Right renal pelvis (tissue), 4 donors: ENCODE measurements around the gene CSNK1D. TPM values are rescaled to one million over a fixed set of nuclear protein-coding genes. Genes with fewer than 3 reads are reported as not detected.
"Not testable (repeated sequence)": the region's sequence is repeated elsewhere in the genome, so short reads cannot be mapped to it uniquely, and the experiment has no call there.

Experiments
- DNase-seq, 4 donors: peaks; one replicate each; pipeline ENCODE4 v3.0.0-alpha.2; 2013; ENCODE audit warnings: low read depth in 4 of 4, low spot score in 3 of 4, missing footprints in 1 of 4
- polyA plus RNA-seq, 4 donors: library from polyadenylated mRNA; unstranded; fragments of 120-200 nt; gene quantifications; one replicate each; pipeline ENCODE4 v1.2.1, GENCODE V29; 2013; ENCODE audit not compliant: insufficient read length in 4 of 4

CSNK1D gene
- polyA plus RNA-seq, 4 donors, result 112 to 135 (median 122) TPM

- DNase-seq, result no peak
These were observed 74.0 kb downstream of the CSNK1D start for GRCh38 chr17:82199496-82199895.

GRCh38 chr17:82198092-82198491 lies 75.4 kb downstream of the CSNK1D start:
- DNase-seq, result no peak

DNA sequence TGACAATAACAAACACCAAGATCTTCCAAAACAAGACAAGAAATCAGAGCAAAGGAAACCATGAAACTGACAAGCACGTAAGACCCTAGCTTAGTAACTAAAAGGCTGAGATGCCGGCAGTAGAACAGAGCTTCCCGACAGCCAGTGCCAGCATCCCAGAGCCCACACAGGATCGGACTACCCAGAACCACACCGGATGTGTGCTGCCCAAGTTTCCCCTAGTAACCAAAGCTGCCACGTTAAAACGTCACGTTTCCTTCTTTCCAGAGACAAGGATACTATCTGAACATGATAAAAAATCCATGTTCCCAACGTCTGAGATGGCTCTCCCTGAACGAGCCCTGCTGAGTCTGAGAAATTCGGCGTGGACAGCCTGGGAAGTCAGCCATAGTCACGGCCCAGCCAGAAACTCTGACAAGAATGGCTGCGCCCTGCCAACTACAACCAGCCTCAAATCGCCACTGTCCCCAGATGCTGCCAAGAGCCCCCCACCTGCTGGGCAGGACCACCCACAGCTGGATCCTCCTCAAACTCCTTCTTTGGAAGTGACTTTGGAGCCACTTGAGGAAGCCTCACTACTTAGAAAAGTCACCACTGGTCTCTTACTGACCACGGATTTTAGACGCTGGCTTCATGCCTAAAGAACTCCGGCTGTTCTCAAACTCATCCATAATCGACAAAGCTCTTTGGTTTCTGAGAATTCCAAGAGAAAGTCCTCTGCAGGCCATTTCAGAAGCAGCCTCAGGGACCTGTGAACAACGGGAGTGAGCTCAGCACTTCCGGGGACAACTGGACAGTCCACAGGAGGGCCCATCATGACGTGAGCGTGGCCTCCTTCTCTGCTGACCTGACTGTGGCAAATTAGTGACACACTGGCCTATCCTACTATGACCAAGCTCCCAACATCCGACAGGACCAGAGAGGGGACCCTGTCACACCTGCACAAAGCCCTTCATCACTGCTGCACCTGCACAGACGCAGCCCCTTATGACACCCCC lies 77.5 kb downstream of the CSNK1D start:
- no peak for DNase-seq

- no peak for DNase-seq
These were observed 78.7 kb downstream of the CSNK1D start for GRCh38 chr17:82194765-82195164.

GRCh38 chr17:82193520-82194220 lies 79.8 kb downstream of the CSNK1D start:
- no peak for DNase-seq

DNA sequence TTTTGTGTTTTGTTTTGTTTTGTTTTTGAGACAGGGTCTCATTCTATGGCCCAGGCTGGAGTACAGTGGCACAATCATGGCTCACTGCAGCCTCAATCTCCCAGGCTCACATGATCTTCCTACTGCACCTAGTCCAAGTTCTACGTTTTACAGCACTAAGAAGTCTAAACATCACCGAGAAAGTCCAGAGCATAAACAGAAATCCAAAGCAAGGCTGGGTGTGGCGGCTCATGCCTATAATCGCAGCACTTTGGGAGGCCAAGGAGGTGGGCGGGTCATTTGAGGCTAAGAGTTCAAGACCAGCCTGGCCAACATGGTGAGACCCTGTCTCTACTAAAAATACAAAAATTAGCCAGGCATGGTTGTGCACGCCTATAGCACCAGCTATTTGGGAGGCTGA lies 80.5 kb downstream of the CSNK1D start:
- DNase-seq, result not testable (repeated sequence)

Other genes with a start within 250 kb of the CSNK1D start
- gene RAC3, start 242.0 kb downstream of the CSNK1D start, polyA plus RNA-seq, result 10 to 100 TPM in 3 of 4 donors, 1 to 10 TPM in 1; 10.0 to 17.7 (median 12.1) TPM
- 100 to 1,000 TPM in 1 of 4 donors, 10 to 100 TPM in 3; 75.7 to 111 (median 91.6) TPM for gene DCXR, start 236.0 kb downstream of the CSNK1D start, polyA plus RNA-seq
- gene RFNG, start 221.9 kb downstream of the CSNK1D start, polyA plus RNA-seq, result 10 to 100 TPM; 39.7 to 59.1 (median 47.5) TPM
- 100 to 1,000 TPM; 107 to 145 (median 110) TPM for gene GPS1, start 221.8 kb downstream of the CSNK1D start, polyA plus RNA-seq
- 10 to 100 TPM; 78.2 to 94.1 (median 79.1) TPM for gene DUS1L, start 207.9 kb downstream of the CSNK1D start, polyA plus RNA-seq
- 10 to 100 TPM; 30.0 to 52.8 (median 37.3) TPM for gene FASN, start 175.5 kb downstream of the CSNK1D start, polyA plus RNA-seq
- gene CCDC57, start 60.9 kb downstream of the CSNK1D start, polyA plus RNA-seq, result 10 to 100 TPM; 34.6 to 52.4 (median 44.5) TPM
- gene SLC16A3, start 44.7 kb downstream of the CSNK1D start, polyA plus RNA-seq, result 10 to 100 TPM in 1 of 4 donors, 1 to 10 TPM in 3; 8.0 to 23.1 (median 9.1) TPM
- gene CD7, start 43.9 kb upstream of the CSNK1D start, polyA plus RNA-seq, result under 1 TPM; 0.19 to 0.72 (median 0.54) TPM
- 1 to 10 TPM; 1.3 to 2.4 (median 1.5) TPM for gene SECTM1, start 60.1 kb upstream of the CSNK1D start, polyA plus RNA-seq
- under 1 TPM in 1 of 4 donors, not detected in 3; 0.06 TPM for gene TEX19, start 85.5 kb upstream of the CSNK1D start, polyA plus RNA-seq
- gene UTS2R, start 98.1 kb upstream of the CSNK1D start, polyA plus RNA-seq, result under 1 TPM; 0.30 to 0.70 (median 0.43) TPM
- gene HEXD, start 144.6 kb upstream of the CSNK1D start, polyA plus RNA-seq, result 10 to 100 TPM; 28.7 to 48.5 (median 37.7) TPM
- gene OGFOD3, start 144.9 kb upstream of the CSNK1D start, polyA plus RNA-seq, result 10 to 100 TPM; 21.5 to 30.3 (median 23.9) TPM
- 10 to 100 TPM; 40.5 to 53.5 (median 50.5) TPM for gene CYBC1, start 177.1 kb upstream of the CSNK1D start, polyA plus RNA-seq
- gene NARF, start 185.0 kb upstream of the CSNK1D start, polyA plus RNA-seq, result 10 to 100 TPM; 73.4 to 77.4 (median 74.8) TPM
- gene FOXK2, start 246.0 kb upstream of the CSNK1D start, polyA plus RNA-seq, result 10 to 100 TPM; 39.9 to 45.0 (median 41.7) TPM